ENCODE measurements around the gene NSG1.

NSG1 gene

DNA sequence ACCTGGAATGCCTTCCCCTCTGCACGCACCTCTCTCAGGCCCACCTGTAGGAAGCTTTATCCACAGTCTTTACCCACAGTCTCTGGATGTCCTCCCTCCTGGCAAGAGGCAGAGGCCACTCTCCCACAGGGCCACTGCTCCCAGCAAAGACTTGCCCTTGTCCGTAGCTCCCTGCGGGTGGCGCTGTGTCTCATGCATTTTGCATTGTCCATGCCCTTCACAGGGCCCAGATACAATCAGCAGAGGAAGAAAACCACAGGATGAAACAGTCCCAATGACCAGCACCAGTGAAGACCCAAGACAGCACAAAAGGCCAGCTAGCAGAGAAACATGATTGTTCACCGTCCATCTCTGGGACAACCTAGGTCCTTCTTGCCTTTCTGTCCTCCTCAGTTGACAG lies 2.1 kb upstream of the NSG1 start:
- in situ Hi-C loops (cut with MboI; ENCODE audit: low sequenced_read_pairs, unreplicated experiment), result no loop called here
- TF ChIP-seq, protein P1, sequence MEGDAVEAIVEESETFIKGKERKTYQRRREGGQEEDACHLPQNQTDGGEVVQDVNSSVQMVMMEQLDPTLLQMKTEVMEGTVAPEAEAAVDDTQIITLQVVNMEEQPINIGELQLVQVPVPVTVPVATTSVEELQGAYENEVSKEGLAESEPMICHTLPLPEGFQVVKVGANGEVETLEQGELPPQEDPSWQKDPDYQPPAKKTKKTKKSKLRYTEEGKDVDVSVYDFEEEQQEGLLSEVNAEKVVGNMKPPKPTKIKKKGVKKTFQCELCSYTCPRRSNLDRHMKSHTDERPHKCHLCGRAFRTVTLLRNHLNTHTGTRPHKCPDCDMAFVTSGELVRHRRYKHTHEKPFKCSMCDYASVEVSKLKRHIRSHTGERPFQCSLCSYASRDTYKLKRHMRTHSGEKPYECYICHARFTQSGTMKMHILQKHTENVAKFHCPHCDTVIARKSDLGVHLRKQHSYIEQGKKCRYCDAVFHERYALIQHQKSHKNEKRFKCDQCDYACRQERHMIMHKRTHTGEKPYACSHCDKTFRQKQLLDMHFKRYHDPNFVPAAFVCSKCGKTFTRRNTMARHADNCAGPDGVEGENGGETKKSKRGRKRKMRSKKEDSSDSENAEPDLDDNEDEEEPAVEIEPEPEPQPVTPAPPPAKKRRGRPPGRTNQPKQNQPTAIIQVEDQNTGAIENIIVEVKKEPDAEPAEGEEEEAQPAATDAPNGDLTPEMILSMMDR (IDR thresholded peaks at IDR 0.05; ENCODE audit: borderline replicate concordance, control extremely low read depth, extremely low read depth, insufficient read depth, missing control alignments), result peak; percentile 8
- DNase-seq (ENCODE audit: low spot score), result no peak

DNA sequence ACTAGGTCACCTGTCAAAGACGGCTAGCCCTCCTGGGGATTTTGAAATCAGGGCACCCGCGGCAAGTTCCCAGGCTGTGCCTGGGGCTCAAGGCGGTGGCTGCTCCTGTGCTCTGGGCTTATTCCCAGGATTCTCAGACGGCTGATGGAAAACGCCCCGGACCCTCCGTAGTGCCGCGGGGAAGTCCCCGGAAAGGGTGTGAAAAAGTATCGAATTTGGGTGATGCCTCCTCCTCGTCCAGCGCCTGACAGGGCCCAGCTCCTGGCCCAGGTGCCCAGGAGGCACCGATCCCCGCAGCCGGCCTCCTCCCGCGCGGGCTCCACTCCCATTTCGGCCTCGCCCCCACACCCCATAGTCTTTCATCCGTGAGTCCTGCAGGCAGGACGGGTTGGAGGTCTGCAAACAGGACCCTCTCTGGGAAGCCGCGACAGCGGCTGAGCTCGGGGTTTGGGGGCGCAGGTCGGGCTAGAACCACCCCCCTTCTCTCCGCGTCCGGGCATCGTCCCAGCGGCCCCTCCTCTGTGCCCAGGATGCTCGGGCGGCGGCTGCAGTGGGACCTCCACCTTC lies 1.1 kb upstream of the NSG1 start:
- TF ChIP-seq, protein P1 (IDR thresholded peaks at IDR 0.05; ENCODE audit: borderline replicate concordance, control extremely low read depth, extremely low read depth, insufficient read depth, missing control alignments), result no peak
- in situ Hi-C loops (cut with MboI; ENCODE audit: low sequenced_read_pairs, unreplicated experiment), result no loop called here
- DNase-seq (ENCODE audit: low spot score), result no peak

GRCh38 chr4:4386296-4386735 lies 586 bp upstream of the NSG1 start:
- TF ChIP-seq, protein P1 (IDR thresholded peaks at IDR 0.05; ENCODE audit: borderline replicate concordance, control extremely low read depth, extremely low read depth, insufficient read depth, missing control alignments), result no peak
- DNase-seq (ENCODE audit: low spot score), result no peak
- in situ Hi-C loops (cut with MboI; ENCODE audit: low sequenced_read_pairs, unreplicated experiment), result no loop called here

GRCh38 chr4:4387531-4388310 lies 819 bp downstream of the NSG1 start:
- in situ Hi-C loops (cut with MboI; ENCODE audit: low sequenced_read_pairs, unreplicated experiment), result no loop called here
- TF ChIP-seq, protein P1 (IDR thresholded peaks at IDR 0.05; ENCODE audit: borderline replicate concordance, control extremely low read depth, extremely low read depth, insufficient read depth, missing control alignments), result no peak
- DNase-seq (ENCODE audit: low spot score), result no peak

- TF ChIP-seq, protein P1 (IDR thresholded peaks at IDR 0.05; ENCODE audit: borderline replicate concordance, control extremely low read depth, extremely low read depth, insufficient read depth, missing control alignments), result no peak
- in situ Hi-C loops (cut with MboI; ENCODE audit: low sequenced_read_pairs, unreplicated experiment), result no loop called here
- DNase-seq (ENCODE audit: low spot score), result no peak
These were observed 1.4 kb downstream of the NSG1 start for GRCh38 chr4:4388311-4388790.

DNA sequence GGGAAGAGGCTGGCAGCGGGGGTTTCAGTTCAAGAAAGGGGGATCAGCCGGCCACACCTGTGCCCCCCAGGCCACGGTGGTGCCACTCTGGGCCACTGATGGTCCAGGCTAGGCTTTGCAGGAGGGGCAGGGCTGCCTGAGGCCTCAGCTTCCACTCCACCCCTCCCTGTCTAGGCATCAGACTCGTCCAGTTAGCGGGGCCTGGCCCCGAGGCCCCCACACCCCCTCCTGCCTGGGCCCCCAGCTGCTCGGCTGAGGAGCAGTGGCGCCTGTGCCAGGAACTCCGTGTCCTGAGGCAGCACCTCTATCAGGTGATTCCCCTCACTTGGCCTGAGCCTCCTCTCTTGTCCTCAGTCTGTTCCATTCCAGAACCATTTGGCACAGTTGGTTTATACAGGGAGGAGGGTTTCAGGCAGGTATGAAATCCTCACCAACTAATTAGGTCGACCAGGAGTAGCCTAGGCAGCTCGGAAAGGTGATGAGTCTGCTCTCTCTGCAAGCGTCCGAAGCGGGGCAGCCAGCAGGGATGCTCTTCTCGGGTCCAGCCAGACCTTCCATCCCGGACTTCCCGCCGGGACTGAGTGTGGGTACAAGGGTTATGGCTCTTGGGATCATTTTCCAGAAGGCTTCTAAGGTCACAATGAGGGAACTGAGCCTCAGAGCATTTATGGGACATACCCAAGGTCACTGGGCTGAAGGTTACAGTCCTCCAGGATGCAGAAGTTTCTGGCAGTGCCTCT lies 2.1 kb downstream of the NSG1 start:
- DNase-seq (ENCODE audit: low spot score), result no peak
- TF ChIP-seq, protein P1 (IDR thresholded peaks at IDR 0.05; ENCODE audit: borderline replicate concordance, control extremely low read depth, extremely low read depth, insufficient read depth, missing control alignments), result no peak
- in situ Hi-C loops (cut with MboI; ENCODE audit: low sequenced_read_pairs, unreplicated experiment), result no loop called here
